GM18520 (cell line): ENCODE results near the gene NXPH4.

ENCODE experiments used
- ATAC-seq: cut with Tn5 transposase; IDR thresholded peaks from one replicate; pipeline ENCODE4 v1.9.1; 2021; ENCODE audit not compliant: unreplicated experiment

The NXPH4 gene

GRCh38 chr12:57230381-57231155 is 14.0 kb downstream of the NXPH4 start:
- ATAC-seq = no peak

- no peak for ATAC-seq
Measured at GRCh38 chr12:57231276-57232021, 14.9 kb downstream of the NXPH4 start.

GRCh38 chr12:57232156-57232756 is 15.7 kb downstream of the NXPH4 start:
- ATAC-seq = no peak

- ATAC-seq = no peak
Measured at GRCh38 chr12:57233357-57234232, 17.0 kb downstream of the NXPH4 start.

- no peak for ATAC-seq
Measured at GRCh38 chr12:57234233-57234570, 17.6 kb downstream of the NXPH4 start.

GRCh38 chr12:57234571-57235016 is 18.0 kb downstream of the NXPH4 start:
- ATAC-seq = no peak

- ATAC-seq = no peak
Measured at GRCh38 chr12:57235017-57235727, 18.6 kb downstream of the NXPH4 start.

- ATAC-seq = no peak
Measured at GRCh38 chr12:57235728-57236131, 19.1 kb downstream of the NXPH4 start.

- ATAC-seq = no peak
Measured at GRCh38 chr12:57236201-57236924, 19.8 kb downstream of the NXPH4 start.

- ATAC-seq = no peak
Measured at GRCh38 chr12:57236925-57237595, 20.5 kb downstream of the NXPH4 start.

- no peak for ATAC-seq
Measured at GRCh38 chr12:57237596-57237931, 21.0 kb downstream of the NXPH4 start.

GRCh38 chr12:57237932-57238853 is 21.6 kb downstream of the NXPH4 start:
- ATAC-seq = no peak

- peak; percentile 59 for ATAC-seq
Measured at GRCh38 chr12:57238854-57239554, 22.4 kb downstream of the NXPH4 start.

- ATAC-seq = no peak
Measured at GRCh38 chr12:57239587-57240065, 23.0 kb downstream of the NXPH4 start.

- no peak for ATAC-seq
Measured at GRCh38 chr12:57240066-57240921, 23.7 kb downstream of the NXPH4 start.

- ATAC-seq = no peak
Measured at GRCh38 chr12:57240926-57241401, 24.4 kb downstream of the NXPH4 start.
